ENCODE measurements around the gene CARD8.

The CARD8 gene

GRCh38 chr19:48171710-48172109 lies 84.0 kb downstream of the CARD8 start:
- no peak for DNase-seq (ENCODE audit: low read depth in 2 of 2)

GRCh38 chr19:48170817-48171347 lies 84.8 kb downstream of the CARD8 start:
- no peak for DNase-seq (ENCODE audit: low read depth in 2 of 2)

GRCh38 chr19:48169939-48170803 lies 85.5 kb downstream of the CARD8 start, which contains the start of the genes LIG1 and ZSWIM9:
TSS of gene LIG1 (minus strand) at chr19:48170344. CDS start at chr19:48165566, 4,778 bp downstream.
TSS of gene ZSWIM9 (plus strand) at chr19:48170680. CDS start at chr19:48171803, 1,123 bp downstream.
- peak; percentile 82 to 89 for DNase-seq (ENCODE audit: low read depth in 2 of 2)

GRCh38 chr19:48169578-48169938 lies 86.2 kb downstream of the CARD8 start:
- DNase-seq (ENCODE audit: low read depth in 2 of 2), result peak; percentile 91 to 96

GRCh38 chr19:48168689-48169088 lies 87.0 kb downstream of the CARD8 start:
- no peak for DNase-seq (ENCODE audit: low read depth in 2 of 2)

GRCh38 chr19:48158210-48158790 lies 97.4 kb downstream of the CARD8 start:
- no peak for DNase-seq (ENCODE audit: low read depth in 2 of 2)

All from stimulated activated CD4-positive, alpha-beta T cell treated with anti-CD3 and anti-CD28 coated beads, Interleukin-1b, Interleukin-23, amount 100 ng/mL, for 4 hours (primary cell).